Common myeloid progenitor, CD34-positive (primary cell): ENCODE results near the gene DCP2.

Source experiments
- CTCF ChIA-PET: fragments of 350-600 bp; sonication (Branson Sonifier 250); formaldehyde crosslinking; loops from one replicate; lab custom pipeline; 2021; ENCODE audit warnings: antibody characterized with exemption; lab: Charles Lee
- POLR2A ChIA-PET: fragments of 350-600 bp; sonication (Branson Sonifier 250); formaldehyde crosslinking; loops from one replicate; lab custom pipeline; 2021; ENCODE audit warnings: antibody characterized with exemption; lab: Charles Lee
- DNase-seq, 3 donors: peaks; one replicate each; pipeline versions ENCODE4 v3.0.0 to v3.0.0-alpha.2; 2013
- H3K27ac ChIP-seq, 2 experiments: 1 replicate in 1 of 2; 2 replicates in 1 of 2; pipeline ENCODE4 v1.7.0; 2013; ENCODE audit warnings: inconsistent platforms in 2 of 2, low read length in 2 of 2, mild to moderate bottlenecking in 2 of 2, low read depth in 1 of 2, moderate library complexity in 1 of 2; ENCODE audit not compliant: severe bottlenecking in 2 of 2, insufficient read depth in 1 of 2, poor library complexity in 1 of 2
- H3K27me3 ChIP-seq, 5 experiments: replicated peaks in 2 of 5; 1 replicate in 3 of 5; 2 replicates in 2 of 5; pipeline versions ENCODE4 v1.6.1 to v1.7.0; 2013; ENCODE audit warnings: low read length in 4 of 5, mild to moderate bottlenecking in 2 of 5, moderate library complexity in 2 of 5, inconsistent platforms in 1 of 5; ENCODE audit not compliant: insufficient read depth in 5 of 5, control insufficient read depth in 4 of 5
- H3K36me3 ChIP-seq, 4 experiments: 1 replicate in 2 of 4; 2 replicates in 2 of 4; pipeline versions ENCODE4 v1.6.1 to v1.7.0; 2013; ENCODE audit warnings: low read length in 3 of 4, control low read depth in 1 of 4, mild to moderate bottlenecking in 1 of 4; ENCODE audit not compliant: control insufficient read depth in 4 of 4, insufficient read depth in 4 of 4
- H3K4me1 ChIP-seq, 4 experiments: 1 replicate in 3 of 4; 2 replicates in 1 of 4; pipeline versions ENCODE4 v1.6.1 to v1.7.1; 2013; ENCODE audit warnings: low read length in 3 of 4, mild to moderate bottlenecking in 3 of 4, control low read depth in 1 of 4, inconsistent platforms in 1 of 4, moderate library complexity in 1 of 4; ENCODE audit not compliant: control insufficient read depth in 4 of 4, insufficient read depth in 4 of 4; ENCODE audit errors: control extremely low read depth in 1 of 4
- H3K4me3 ChIP-seq, 7 experiments: 1 replicate in 4 of 7; 2 replicates in 3 of 7; pipeline versions ENCODE4 v1.5.1 to v1.7.0; 2013; ENCODE audit warnings: mild to moderate bottlenecking in 7 of 7, low read length in 6 of 7, moderate library complexity in 6 of 7, inconsistent platforms in 2 of 7, low read depth in 2 of 7, control low read depth in 1 of 7; ENCODE audit not compliant: insufficient read depth in 4 of 7, control insufficient read depth in 1 of 7; ENCODE audit errors: extremely low read depth in 1 of 7
- H3K9me3 ChIP-seq, 5 experiments: 1 replicate in 4 of 5; 2 replicates in 1 of 5; pipeline versions ENCODE4 v1.6.1 to v1.7.1; 2013; ENCODE audit warnings: low read length in 4 of 5, mild to moderate bottlenecking in 2 of 5, inconsistent platforms in 1 of 5, low read depth in 1 of 5, moderate library complexity in 1 of 5; ENCODE audit not compliant: control insufficient read depth in 4 of 5, insufficient read depth in 2 of 5; ENCODE audit errors: control extremely low read depth in 1 of 5
- WGBS: methylation state at CpG from one replicate; pipeline ENCODE4 v1.1.5; 2013; ENCODE audit not compliant: insufficient coverage; 5-methylcytosine and 5-hydroxymethylcytosine counted together

Gene DCP2

DNA sequence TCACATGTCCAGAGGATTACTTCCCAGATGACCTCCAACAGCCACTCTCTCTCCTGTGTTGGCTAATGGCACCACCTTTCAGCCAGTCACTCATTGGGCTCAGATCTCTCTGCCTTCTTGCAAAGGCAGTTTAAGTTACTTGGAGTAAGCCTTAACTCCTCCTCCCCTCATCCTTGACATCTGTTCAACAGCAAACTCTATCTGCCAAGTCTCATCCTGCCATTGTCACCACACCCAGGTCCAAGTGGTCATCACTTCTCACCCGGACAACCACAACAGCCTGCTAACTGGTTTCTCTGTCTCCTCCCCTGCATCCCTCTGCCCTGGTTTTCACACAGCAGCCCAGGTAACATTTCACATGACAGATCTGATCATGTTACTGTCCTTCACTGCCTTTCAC is 58.5 kb downstream of the DCP2 start:
- H3K4me1 ChIP-seq: no peaks in the 10 kb centered on the region
- DNase-seq: no peak
- H3K27me3 ChIP-seq: peaks cover 0 to 11% (median 0%) of the 10 kb centered on the region in 5 experiments
- no peaks in the 10 kb centered on the region for H3K36me3 ChIP-seq
- POLR2A ChIA-PET: no interaction called here
- CTCF ChIA-PET: no interaction called here
- H3K9me3 ChIP-seq: no peaks in the 10 kb centered on the region
- no peak overlapping the region for H3K4me3 ChIP-seq
- H3K27ac ChIP-seq: no peak overlapping the region
- WGBS: 100% methylated on average over 1 of the region's 1 CpG

DNA sequence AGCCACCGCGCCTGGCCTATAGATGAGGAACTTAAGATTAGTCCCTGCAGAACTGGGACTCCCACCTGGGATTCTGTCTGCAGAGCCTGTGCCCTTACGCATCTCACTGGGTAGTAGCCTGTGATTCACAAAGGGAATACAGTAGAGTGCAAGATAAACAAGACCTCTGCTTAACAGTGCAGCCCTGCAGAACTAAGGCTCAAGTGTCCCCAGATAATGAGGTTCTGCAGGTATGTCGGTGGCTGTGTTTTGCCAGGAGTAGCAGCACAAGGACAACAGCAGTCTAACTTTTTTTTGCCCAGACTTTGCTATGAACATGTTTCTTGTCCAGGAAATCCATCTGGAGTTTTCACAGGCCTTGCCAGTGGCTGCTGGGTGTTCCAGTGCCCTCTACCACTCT is 59.7 kb downstream of the DCP2 start:
- 98% methylated on average over 4 of the region's 4 CpGs for WGBS
- POLR2A ChIA-PET: no interaction called here
- Histone ChIP-seq H3K27me3 (peaks cover 0 to 12% (median 0%) of the 10 kb centered on the region in 5 experiments), H3K36me3 (no peaks in the 10 kb centered on the region), H3K4me3 (no peak overlapping the region), H3K27ac (no peak overlapping the region), H3K4me1 (peaks cover 0 to 2% (median 0%) of the 10 kb centered on the region in 4 experiments), H3K9me3 (no peaks in the 10 kb centered on the region)
- no peak for DNase-seq
- CTCF ChIA-PET: no interaction called here

DNA sequence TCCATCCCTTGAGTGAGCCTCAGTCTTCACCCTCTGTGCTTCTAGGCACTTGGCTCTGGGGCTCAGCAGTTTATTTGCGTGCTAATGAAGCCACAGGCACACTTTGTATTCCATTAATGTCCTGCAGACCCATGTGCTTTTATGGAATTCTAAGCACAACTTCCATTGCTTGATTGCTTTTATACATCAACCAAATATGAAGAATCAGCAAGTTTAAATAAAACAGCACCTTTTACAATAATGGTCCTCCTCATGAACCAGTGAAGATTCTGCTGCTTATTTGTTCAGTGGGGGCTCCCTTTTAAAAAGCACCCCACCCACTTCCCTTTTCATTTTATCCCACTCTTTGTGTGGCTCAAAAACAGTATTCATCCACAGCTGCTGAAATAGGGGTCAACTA is 60.2 kb downstream of the DCP2 start:
- CTCF ChIA-PET: no interaction called here
- Histone ChIP-seq H3K36me3 (no peaks in the 10 kb centered on the region), H3K4me3 (no peak overlapping the region), H3K27me3 (peaks cover 0 to 9% (median 0%) of the 10 kb centered on the region in 5 experiments), H3K4me1 (peaks cover 0 to 3% (median 0%) of the 10 kb centered on the region in 4 experiments), H3K27ac (no peak overlapping the region), H3K9me3 (no peaks in the 10 kb centered on the region)
- POLR2A ChIA-PET: no interaction called here
- no peak for DNase-seq
- WGBS: 91% methylated on average over 1 of the region's 1 CpG

DNA sequence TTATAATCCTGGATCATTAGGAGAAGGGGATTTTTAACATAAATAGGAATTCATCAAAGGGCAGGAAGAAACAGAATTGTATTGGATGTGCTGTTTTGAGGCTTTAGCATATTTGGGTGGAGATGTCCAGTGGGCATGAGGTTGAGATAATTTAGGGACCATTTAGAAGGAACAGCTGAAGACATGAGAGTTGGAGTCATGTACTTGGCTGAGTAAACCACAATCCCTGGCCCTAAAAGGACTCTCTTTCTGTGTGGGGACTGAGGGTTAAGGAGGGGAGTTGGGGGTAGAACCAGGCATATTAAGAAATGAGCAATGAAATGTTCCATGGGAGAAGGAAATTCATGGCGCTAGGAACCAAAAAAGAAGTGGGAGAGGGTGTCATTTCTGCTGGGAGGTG is 61.5 kb downstream of the DCP2 start:
- no peak for DNase-seq
- WGBS: 100% methylated on average over 1 of the region's 1 CpG
- no peak overlapping the region for H3K4me3 ChIP-seq
- peaks cover 0 to 9% (median 0%) of the 10 kb centered on the region in 5 experiments for H3K27me3 ChIP-seq
- POLR2A ChIA-PET: no interaction called here
- CTCF ChIA-PET: interaction anchor here (0.6 to 0.9 kb wide), 2 partner anchors 42 to 52 kb away, joined by 3 to 4 read pairs; no protein-coding TSS in a partner anchor
- H3K9me3 ChIP-seq: no peaks in the 10 kb centered on the region
- no peak overlapping the region for H3K27ac ChIP-seq
- H3K4me1 ChIP-seq: peaks cover 0 to 3% (median 0%) of the 10 kb centered on the region in 4 experiments
- no peaks in the 10 kb centered on the region for H3K36me3 ChIP-seq

DNA sequence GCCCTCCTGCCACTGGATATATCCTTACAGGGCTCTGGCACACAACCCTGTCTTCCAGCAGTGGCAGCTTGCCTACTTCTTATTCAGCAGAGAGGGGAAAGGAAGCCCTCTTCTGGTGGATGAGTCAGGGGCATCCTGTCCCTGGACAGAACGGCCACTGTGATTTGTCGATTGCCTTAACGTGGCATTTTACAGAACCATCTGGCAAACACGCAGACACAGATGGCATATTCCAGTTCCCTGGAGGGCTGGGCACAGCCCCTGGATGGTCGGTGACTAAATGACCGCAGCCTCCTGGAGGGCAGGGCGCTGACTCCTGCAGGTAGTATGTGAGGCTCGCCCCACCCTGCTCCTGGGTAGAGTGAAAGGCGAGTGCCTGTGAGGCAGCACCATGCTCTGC is 62.1 kb downstream of the DCP2 start:
- ChIA-PET POLR2A (no interaction called here), CTCF (no interaction called here)
- H3K27me3 ChIP-seq: peaks cover 0 to 9% (median 0%) of the 10 kb centered on the region in 5 experiments
- H3K4me3 ChIP-seq: no peak overlapping the region
- no peak overlapping the region for H3K27ac ChIP-seq
- H3K9me3 ChIP-seq: no peaks in the 10 kb centered on the region
- 92% methylated on average over 8 of the region's 9 CpGs for WGBS
- H3K36me3 ChIP-seq: no peaks in the 10 kb centered on the region
- no peak for DNase-seq
- H3K4me1 ChIP-seq: peaks cover 0 to 3% (median 0%) of the 10 kb centered on the region in 4 experiments

DNA sequence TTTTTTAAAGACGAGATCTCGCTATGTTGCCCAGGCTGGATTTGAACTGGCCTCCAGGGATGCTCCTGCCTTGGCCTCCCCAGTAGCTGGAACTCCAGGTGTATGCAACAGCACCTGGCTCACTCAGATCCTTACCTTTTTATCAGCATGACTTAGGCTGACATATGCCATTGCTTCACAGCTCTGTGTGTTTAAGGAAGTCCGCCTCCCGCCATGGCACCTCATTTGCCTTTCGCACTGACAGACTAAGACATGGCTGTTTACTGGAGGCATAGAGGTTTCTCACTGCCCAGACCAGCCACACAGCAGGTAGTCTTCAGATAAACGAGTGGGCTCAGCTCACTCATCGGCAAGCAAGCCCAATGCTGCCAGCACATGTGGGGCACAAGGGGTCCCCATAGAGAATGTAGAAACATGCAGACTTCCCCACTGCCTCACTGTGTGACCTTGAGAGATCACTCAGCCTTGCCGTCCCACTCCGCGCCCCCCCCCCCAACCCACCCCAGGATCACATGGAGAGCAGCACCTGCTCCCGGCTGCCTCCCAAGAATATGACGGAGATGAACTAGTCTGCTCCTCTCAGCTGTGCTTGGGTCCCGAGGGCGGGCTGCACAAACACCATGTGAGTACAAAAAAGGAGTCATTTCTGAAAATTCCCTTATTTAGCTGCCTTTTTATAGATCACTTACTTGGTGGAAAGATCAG is 62.8 kb downstream of the DCP2 start:
- Histone ChIP-seq H3K27ac (no peak overlapping the region), H3K4me1 (peaks cover 0 to 3% (median 0%) of the 10 kb centered on the region in 4 experiments), H3K36me3 (no peaks in the 10 kb centered on the region), H3K9me3 (no peaks in the 10 kb centered on the region), H3K4me3 (no peak overlapping the region), H3K27me3 (peaks cover 0 to 9% (median 0%) of the 10 kb centered on the region in 5 experiments)
- 90% methylated on average over 11 of the region's 14 CpGs for WGBS
- no peak for DNase-seq
- POLR2A ChIA-PET: no interaction called here
- CTCF ChIA-PET: no interaction called here

DNA sequence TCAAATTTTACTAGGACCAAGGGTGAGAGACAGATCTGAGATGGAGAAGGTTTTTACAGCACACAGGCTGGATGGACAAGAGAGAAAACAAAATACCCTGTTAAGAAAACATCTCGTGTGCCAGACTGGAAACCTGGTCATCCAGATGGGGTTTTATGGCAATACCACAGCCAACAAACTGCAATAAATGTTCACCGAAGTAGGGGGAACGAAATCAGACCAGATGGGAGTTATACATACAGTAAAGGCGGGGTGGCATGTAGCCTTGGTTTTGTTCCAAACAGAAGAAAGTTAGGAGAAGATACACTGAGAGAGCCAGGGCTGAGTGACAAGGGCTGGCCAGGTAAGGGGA is 63.3 kb downstream of the DCP2 start:
- Histone ChIP-seq H3K4me3 (no peak overlapping the region), H3K4me1 (peaks cover 0 to 3% (median 0%) of the 10 kb centered on the region in 4 experiments), H3K36me3 (no peaks in the 10 kb centered on the region), H3K27ac (no peak overlapping the region), H3K27me3 (peaks cover 0 to 9% (median 0%) of the 10 kb centered on the region in 5 experiments), H3K9me3 (no peaks in the 10 kb centered on the region)
- ChIA-PET CTCF (no interaction called here), POLR2A (no interaction called here)
- no peak for DNase-seq
- 96% methylated on average over 4 of the region's 4 CpGs for WGBS
